ENCODE measurements around the gene DGCR6L.

The DGCR6L gene

GRCh38 chr22:20264614-20265452 lies 55.0 kb downstream of the DGCR6L start:
- TF ChIP-seq, protein P1, sequence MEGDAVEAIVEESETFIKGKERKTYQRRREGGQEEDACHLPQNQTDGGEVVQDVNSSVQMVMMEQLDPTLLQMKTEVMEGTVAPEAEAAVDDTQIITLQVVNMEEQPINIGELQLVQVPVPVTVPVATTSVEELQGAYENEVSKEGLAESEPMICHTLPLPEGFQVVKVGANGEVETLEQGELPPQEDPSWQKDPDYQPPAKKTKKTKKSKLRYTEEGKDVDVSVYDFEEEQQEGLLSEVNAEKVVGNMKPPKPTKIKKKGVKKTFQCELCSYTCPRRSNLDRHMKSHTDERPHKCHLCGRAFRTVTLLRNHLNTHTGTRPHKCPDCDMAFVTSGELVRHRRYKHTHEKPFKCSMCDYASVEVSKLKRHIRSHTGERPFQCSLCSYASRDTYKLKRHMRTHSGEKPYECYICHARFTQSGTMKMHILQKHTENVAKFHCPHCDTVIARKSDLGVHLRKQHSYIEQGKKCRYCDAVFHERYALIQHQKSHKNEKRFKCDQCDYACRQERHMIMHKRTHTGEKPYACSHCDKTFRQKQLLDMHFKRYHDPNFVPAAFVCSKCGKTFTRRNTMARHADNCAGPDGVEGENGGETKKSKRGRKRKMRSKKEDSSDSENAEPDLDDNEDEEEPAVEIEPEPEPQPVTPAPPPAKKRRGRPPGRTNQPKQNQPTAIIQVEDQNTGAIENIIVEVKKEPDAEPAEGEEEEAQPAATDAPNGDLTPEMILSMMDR (IDR thresholded peaks at IDR 0.05; ENCODE audit: insufficient read depth, low read length) = no peak
- TF ChIP-seq SPI1 (IDR thresholded peaks at IDR 0.05; ENCODE audit: borderline replicate concordance, low read depth) (no peak), REST (IDR thresholded peaks at IDR 0.05; ENCODE audit: insufficient replicate concordance, low read depth) (no peak), GABPA (IDR thresholded peaks at IDR 0.05; ENCODE audit: low read depth) (no peak)
- Histone ChIP-seq H3K27me3 (ENCODE audit: insufficient read depth, poor library complexity, severe bottlenecking) (peaks cover 4% of the 10 kb centered on the region), H3K27ac (replicated peaks) (no peak overlapping the region), H3K4me3 (replicated peaks; ENCODE audit: insufficient read depth, low read length) (no peak overlapping the region)
- no peak for DNase-seq (ENCODE audit: low read depth in 1 of 2, low spot score in 1 of 2)

Data from HL-60 (cell line).